OCI-LY1 (cell line): ENCODE results near the gene RAB40B.

ENCODE experiments used
- H2AFZ ChIP-seq: fragments of 200-600 bp; sonication (generic), shearing (Covaris generic); 2 replicates; pipeline ENCODE4 v1.6.0; 2014; ENCODE audit warnings: antibody characterized with exemption, mild to moderate bottlenecking, low read length
- H3F3A ChIP-seq: fragments of 200-600 bp; sonication (generic), shearing (Covaris generic); 2 replicates; pipeline ENCODE4 v1.6.0; 2014; ENCODE audit warnings: mild to moderate bottlenecking, antibody characterized with exemption, low read length, moderate library complexity; ENCODE audit not compliant: insufficient read depth
- H3K27ac ChIP-seq: fragments of 200-600 bp; sonication (generic); 2 replicates; pipeline ENCODE4 v1.5.1; 2014; ENCODE audit warnings: low read length, mixed run types, mild to moderate bottlenecking, low read depth; ENCODE audit not compliant: poor library complexity, severe bottlenecking
- H3K27me3 ChIP-seq: fragments of 200-600 bp; sonication (generic); 2 replicates; pipeline ENCODE4 v1.6.0; 2014; ENCODE audit warnings: antibody characterized with exemption, mild to moderate bottlenecking, low read length, moderate library complexity; ENCODE audit not compliant: insufficient read depth
- H3K36me3 ChIP-seq: fragments of 200-600 bp; sonication (generic); 2 replicates; pipeline ENCODE4 v1.6.1; 2014; ENCODE audit warnings: mild to moderate bottlenecking, antibody characterized with exemption, low read length, moderate library complexity, mixed read lengths; ENCODE audit not compliant: insufficient read depth
- H3K4me1 ChIP-seq: fragments of 200-600 bp; sonication (generic); 2 replicates; pipeline ENCODE4 v1.5.1; 2014; ENCODE audit warnings: mild to moderate bottlenecking, low read length, moderate library complexity; ENCODE audit not compliant: insufficient read depth, severe bottlenecking
- H3K4me2 ChIP-seq: fragments of 200-600 bp; sonication (generic), shearing (Covaris generic); 2 replicates; pipeline ENCODE4 v1.6.1; 2014; ENCODE audit warnings: low read length
- H3K4me3 ChIP-seq: fragments of 200-600 bp; sonication (generic); 2 replicates; pipeline ENCODE4 v1.5.1; 2014; ENCODE audit warnings: low read length, low read depth, mild to moderate bottlenecking, mixed read lengths; ENCODE audit not compliant: poor library complexity, severe bottlenecking
- H3K79me2 ChIP-seq: fragments of 200-600 bp; shearing (Covaris generic); 2 replicates; pipeline ENCODE4 v1.6.1; 2016; ENCODE audit warnings: mixed run types, low read length, mixed read lengths; ENCODE audit not compliant: insufficient read depth
- H3K9ac ChIP-seq: fragments of 200-600 bp; sonication (generic), shearing (Covaris generic); 2 replicates; pipeline ENCODE4 v1.6.1; 2014; ENCODE audit warnings: mild to moderate bottlenecking, low read length, mixed read lengths
- H3K9me2 ChIP-seq: fragments of 200-600 bp; sonication (generic), shearing (Covaris generic); 2 replicates; pipeline ENCODE4 v1.6.1; 2014; ENCODE audit warnings: low read depth, mild to moderate bottlenecking, low read length, mixed read lengths
- H3K9me3 ChIP-seq: fragments of 200-600 bp; shearing (Covaris generic); 2 replicates; pipeline ENCODE4 v1.6.1; 2014; ENCODE audit warnings: low read length, mixed read lengths
- H4K20me1 ChIP-seq: fragments of 200-600 bp; sonication (generic), shearing (Covaris generic); 2 replicates; pipeline ENCODE4 v1.6.0; 2016; ENCODE audit warnings: mild to moderate bottlenecking, low read length; ENCODE audit not compliant: insufficient read depth
- EZH2 ChIP-seq: fragments of 200-600 bp; sonication (generic), shearing (Covaris generic); IDR thresholded peaks from 2 replicates; pipeline ENCODE4 v1.8.0; 2017; ENCODE audit warnings: borderline replicate concordance, mixed run types, mild to moderate bottlenecking, antibody characterized with exemption, low read length, moderate library complexity, mixed read lengths
- TF ChIP-seq, protein P1 (sequence below): fragments of 200-600 bp; sonication (generic), shearing (Covaris generic); IDR thresholded peaks from 2 replicates; pipeline ENCODE4 v1.5.1; 2017; ENCODE audit warnings: mild to moderate bottlenecking, antibody characterized with exemption, low read length, moderate library complexity, mixed read lengths

RAB40B gene

DNA sequence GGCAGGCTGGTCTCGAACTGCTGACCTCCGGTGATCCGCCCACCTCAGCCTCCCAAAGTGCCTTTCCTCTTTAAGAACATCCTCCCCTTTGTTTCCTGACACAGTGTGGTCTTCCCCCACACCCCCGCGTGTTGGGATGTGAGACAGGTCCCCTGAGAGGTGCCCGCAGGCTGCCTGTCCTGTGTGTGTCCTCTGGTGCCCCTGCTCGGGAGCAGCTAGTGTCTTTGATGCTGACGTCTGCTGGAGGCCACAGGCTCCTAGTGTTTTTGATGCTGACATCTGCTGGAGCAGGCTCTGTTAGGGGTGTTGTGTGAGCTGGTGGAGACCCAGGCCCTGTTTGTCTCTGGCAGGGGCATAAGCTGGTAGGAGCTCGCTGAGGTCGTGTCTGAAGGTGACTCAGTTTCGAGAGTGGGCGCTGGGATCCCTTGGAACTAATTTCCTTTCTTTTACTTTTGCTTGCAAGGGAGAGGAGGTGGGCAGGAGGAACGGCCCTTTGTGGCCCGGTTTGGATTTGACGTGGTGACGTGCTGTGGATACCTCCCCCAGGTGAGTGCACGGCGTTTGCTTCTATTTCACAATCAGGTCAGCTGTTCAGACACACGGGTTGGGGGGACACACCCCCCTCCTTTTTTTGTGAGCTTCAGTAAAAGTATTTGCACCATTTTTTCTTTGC is 24.0 kb upstream of the RAB40B start:
- Histone ChIP-seq H3K4me3 (no peak overlapping the region), H3K4me1 (peaks cover 6% of the 10 kb centered on the region), H3K9me2 (no peaks in the 10 kb centered on the region), H3K27ac (no peak overlapping the region), H3K36me3 (peaks cover 52% of the 10 kb centered on the region), H3F3A (no peaks in the 10 kb centered on the region), H3K9me3 (no peaks in the 10 kb centered on the region), H3K27me3 (no peaks in the 10 kb centered on the region), H3K79me2 (no peaks in the 10 kb centered on the region), H3K9ac (no peak overlapping the region), H2AFZ (no peak overlapping the region), H4K20me1 (no peaks in the 10 kb centered on the region), H3K4me2 (no peak overlapping the region)
- TF ChIP-seq, protein P1, sequence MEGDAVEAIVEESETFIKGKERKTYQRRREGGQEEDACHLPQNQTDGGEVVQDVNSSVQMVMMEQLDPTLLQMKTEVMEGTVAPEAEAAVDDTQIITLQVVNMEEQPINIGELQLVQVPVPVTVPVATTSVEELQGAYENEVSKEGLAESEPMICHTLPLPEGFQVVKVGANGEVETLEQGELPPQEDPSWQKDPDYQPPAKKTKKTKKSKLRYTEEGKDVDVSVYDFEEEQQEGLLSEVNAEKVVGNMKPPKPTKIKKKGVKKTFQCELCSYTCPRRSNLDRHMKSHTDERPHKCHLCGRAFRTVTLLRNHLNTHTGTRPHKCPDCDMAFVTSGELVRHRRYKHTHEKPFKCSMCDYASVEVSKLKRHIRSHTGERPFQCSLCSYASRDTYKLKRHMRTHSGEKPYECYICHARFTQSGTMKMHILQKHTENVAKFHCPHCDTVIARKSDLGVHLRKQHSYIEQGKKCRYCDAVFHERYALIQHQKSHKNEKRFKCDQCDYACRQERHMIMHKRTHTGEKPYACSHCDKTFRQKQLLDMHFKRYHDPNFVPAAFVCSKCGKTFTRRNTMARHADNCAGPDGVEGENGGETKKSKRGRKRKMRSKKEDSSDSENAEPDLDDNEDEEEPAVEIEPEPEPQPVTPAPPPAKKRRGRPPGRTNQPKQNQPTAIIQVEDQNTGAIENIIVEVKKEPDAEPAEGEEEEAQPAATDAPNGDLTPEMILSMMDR: no peak
- TF ChIP-seq EZH2: no peak

DNA sequence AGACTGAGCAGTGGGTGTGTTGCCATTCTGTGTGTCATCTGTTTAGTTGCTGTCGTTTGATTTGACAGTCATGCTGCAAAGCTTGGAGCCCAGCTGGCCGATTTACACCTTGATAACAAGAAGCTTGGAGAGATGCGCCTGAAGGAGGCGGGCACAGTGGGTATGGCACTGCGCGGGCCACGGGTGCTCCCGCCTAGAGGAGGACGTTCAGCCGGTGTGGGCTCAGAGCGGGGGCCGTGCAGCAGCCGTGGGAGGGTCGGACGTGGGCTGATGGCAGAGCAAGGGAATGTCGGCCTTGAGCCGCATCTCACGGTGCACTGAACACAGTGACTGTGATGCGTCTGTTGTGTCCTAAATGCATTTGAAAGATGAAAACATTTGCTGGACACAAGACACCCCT is 21.7 kb upstream of the RAB40B start:
- Histone ChIP-seq H3K9me3 (no peaks in the 10 kb centered on the region), H3K4me2 (no peak overlapping the region), H3K36me3 (peaks cover 38% of the 10 kb centered on the region), H3K9ac (no peak overlapping the region), H2AFZ (no peak overlapping the region), H4K20me1 (no peaks in the 10 kb centered on the region), H3K27ac (no peak overlapping the region), H3K27me3 (no peaks in the 10 kb centered on the region), H3K9me2 (no peaks in the 10 kb centered on the region), H3F3A (no peaks in the 10 kb centered on the region), H3K4me3 (no peak overlapping the region), H3K4me1 (peaks cover 15% of the 10 kb centered on the region), H3K79me2 (no peaks in the 10 kb centered on the region)
- no peak for TF ChIP-seq EZH2
- TF ChIP-seq, protein P1: no peak

DNA sequence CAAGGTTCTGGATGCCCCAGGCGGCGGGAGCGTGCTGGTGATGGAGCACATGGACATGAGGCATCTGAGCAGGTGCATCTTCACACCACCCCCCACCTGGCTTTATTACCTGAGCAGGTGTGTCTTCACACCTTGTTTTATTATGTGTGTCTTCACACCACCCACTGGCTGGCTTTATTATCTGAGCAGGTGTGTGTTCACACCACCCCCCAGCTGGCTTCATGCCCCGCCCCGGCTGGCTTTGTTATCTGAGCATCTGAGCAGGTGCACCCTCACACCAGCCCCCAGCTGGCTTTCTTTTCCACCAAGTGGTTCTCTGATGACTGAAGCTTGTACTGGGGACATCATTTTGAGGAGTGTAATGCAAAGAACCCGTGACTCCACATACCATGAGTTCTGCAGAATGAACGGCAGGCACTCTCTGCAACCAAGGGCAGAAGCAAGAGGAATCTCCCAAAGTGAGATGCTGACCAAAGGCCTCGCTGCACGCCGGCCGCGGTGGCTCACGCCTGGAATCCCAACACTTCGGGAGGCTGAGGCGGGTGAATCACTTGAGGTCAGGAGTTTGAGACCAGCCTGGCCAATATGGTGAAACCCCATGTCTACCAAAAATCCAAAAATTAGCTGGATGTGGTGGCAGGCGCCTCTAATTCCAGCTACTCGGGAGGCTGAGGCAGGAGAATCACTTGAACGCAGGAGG is 20.6 kb upstream of the RAB40B start:
- Histone ChIP-seq H3K9me2 (no peaks in the 10 kb centered on the region), H3K4me2 (no peak overlapping the region), H2AFZ (no peak overlapping the region), H3K9ac (no peak overlapping the region), H3K27ac (no peak overlapping the region), H3K4me1 (peaks cover 15% of the 10 kb centered on the region), H3K79me2 (no peaks in the 10 kb centered on the region), H3K36me3 (peaks cover 37% of the 10 kb centered on the region), H3K4me3 (no peak overlapping the region), H3F3A (no peaks in the 10 kb centered on the region), H4K20me1 (no peaks in the 10 kb centered on the region), H3K27me3 (no peaks in the 10 kb centered on the region), H3K9me3 (no peaks in the 10 kb centered on the region)
- no peak for TF ChIP-seq EZH2
- TF ChIP-seq, protein P1: no peak
